ENCODE data around the gene ZNF71.

- TF ChIP-seq, protein P1, sequence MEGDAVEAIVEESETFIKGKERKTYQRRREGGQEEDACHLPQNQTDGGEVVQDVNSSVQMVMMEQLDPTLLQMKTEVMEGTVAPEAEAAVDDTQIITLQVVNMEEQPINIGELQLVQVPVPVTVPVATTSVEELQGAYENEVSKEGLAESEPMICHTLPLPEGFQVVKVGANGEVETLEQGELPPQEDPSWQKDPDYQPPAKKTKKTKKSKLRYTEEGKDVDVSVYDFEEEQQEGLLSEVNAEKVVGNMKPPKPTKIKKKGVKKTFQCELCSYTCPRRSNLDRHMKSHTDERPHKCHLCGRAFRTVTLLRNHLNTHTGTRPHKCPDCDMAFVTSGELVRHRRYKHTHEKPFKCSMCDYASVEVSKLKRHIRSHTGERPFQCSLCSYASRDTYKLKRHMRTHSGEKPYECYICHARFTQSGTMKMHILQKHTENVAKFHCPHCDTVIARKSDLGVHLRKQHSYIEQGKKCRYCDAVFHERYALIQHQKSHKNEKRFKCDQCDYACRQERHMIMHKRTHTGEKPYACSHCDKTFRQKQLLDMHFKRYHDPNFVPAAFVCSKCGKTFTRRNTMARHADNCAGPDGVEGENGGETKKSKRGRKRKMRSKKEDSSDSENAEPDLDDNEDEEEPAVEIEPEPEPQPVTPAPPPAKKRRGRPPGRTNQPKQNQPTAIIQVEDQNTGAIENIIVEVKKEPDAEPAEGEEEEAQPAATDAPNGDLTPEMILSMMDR (IDR thresholded peaks at IDR 0.05; ENCODE audit: control extremely low read depth in 1 of 3, insufficient read depth in 1 of 3, low read depth in 1 of 3, low read length in 3 of 3): no peak
- no peak for TF ChIP-seq ATF2 (IDR thresholded peaks at IDR 0.05; ENCODE audit: low read length)
- no peak for TF ChIP-seq RAD21 (IDR thresholded peaks at IDR 0.05 in 1 of 2, conservative IDR thresholded peaks at IDR 0.05 in 1 of 2; ENCODE audit: low read depth in 2 of 2, low read length in 2 of 2)
- no peak for TF ChIP-seq EGR1 (IDR thresholded peaks at IDR 0.05; ENCODE audit: borderline replicate concordance, low read depth, low read length)
- no peak for TF ChIP-seq EP300 (IDR thresholded peaks at IDR 0.05; ENCODE audit: borderline replicate concordance in 1 of 2, low read depth in 2 of 2, low read length in 2 of 2)
- no peak for TF ChIP-seq EZH2 (IDR thresholded peaks at IDR 0.05; ENCODE audit: low read depth, low read length, severe bottlenecking)
- TF ChIP-seq RFX5 (IDR thresholded peaks at IDR 0.05; ENCODE audit: borderline replicate concordance, low read depth, low read length): no peak
- TF ChIP-seq HDAC2 (IDR thresholded peaks at IDR 0.05; ENCODE audit: borderline replicate concordance in 1 of 2, low read depth in 2 of 2, low read length in 2 of 2): no peak
These were observed 22.5 kb upstream of the ZNF71 start for GRCh38 chr19:56572589-56572988.

Data from H1 (cell line).